T-helper 1 cell treated with Interleukin-12 subunit alpha and Interleukin-12 subunit beta and Interleukin-4 antibody, amounts not matched to agents 30 ng/mL and 1 ng/mL, for 36 hours (primary cell): ENCODE data around the gene MMS19. TPM values are rescaled to one million over a fixed set of nuclear protein-coding genes. Genes with fewer than 3 reads are reported as not detected.
"Not testable (repeated sequence)": the region's sequence is repeated elsewhere in the genome, so short reads cannot be mapped to it uniquely, and the experiment has no call there.

Source experiments
- intact Hi-C: fragments of 100-400 bp; cut with micrococcal nuclease; formaldehyde crosslinking; loops from one replicate; pipeline ENCODE4 v1.15.1; 2024
- total RNA-seq: library from RNA; stranded (reverse); gene quantifications from 2 replicates; pipeline ENCODE4 v1.2.3, GENCODE V29; 2022

The MMS19 gene
- 71.2 and 73.6 TPM in 2 replicates for total RNA-seq

- intact Hi-C loops = loop anchor here (1.0 to 5.0 kb wide), 15 partner anchors 35 to 1934 kb away; partner anchors contain the start of genes ARHGAP19, AVPI1, EXOSC1 and FRAT1
Measured at GRCh38 chr10:97498076-97498840, at the start of gene MMS19. Gene MMS19, minus strand, starts transcription at chr10:97498422. Its CDS starts 38 bp downstream, at chr10:97498384.

GRCh38 chr10:97547962-97548361 is 49.7 kb upstream of the MMS19 start:
- intact Hi-C loops = no loop called here

GRCh38 chr10:97547271-97547600 is 49.0 kb upstream of the MMS19 start:
- intact Hi-C loops = no loop called here

GRCh38 chr10:97546456-97547270 is 48.4 kb upstream of the MMS19 start:
- intact Hi-C loops = no loop called here

- intact Hi-C loops = no loop called here
Measured at GRCh38 chr10:97543025-97543546, 44.9 kb upstream of the MMS19 start.

GRCh38 chr10:97542169-97543024 is 44.2 kb upstream of the MMS19 start:
- intact Hi-C loops = no loop called here

GRCh38 chr10:97540669-97541500 is 42.7 kb upstream of the MMS19 start:
- intact Hi-C loops = no loop called here

- intact Hi-C loops = no loop called here
Measured at GRCh38 chr10:97539523-97540200, 41.4 kb upstream of the MMS19 start.

GRCh38 chr10:97538839-97539238 is 40.6 kb upstream of the MMS19 start:
- intact Hi-C loops = no loop called here

- intact Hi-C loops = no loop called here
Measured at GRCh38 chr10:97538411-97538810, 40.2 kb upstream of the MMS19 start.

GRCh38 chr10:97537186-97537869 is 39.1 kb upstream of the MMS19 start:
- intact Hi-C loops = no loop called here

GRCh38 chr10:97534746-97535367 is 36.6 kb upstream of the MMS19 start:
- intact Hi-C loops = loop anchor here (1.0 kb wide), 1 partner anchor 18 kb away; no protein-coding TSS in a partner anchor

- intact Hi-C loops = loop anchor here (1.0 kb wide), 1 partner anchor 19 kb away; no protein-coding TSS in a partner anchor
Measured at GRCh38 chr10:97533888-97534287, 35.7 kb upstream of the MMS19 start.

GRCh38 chr10:97532935-97533671 is 34.9 kb upstream of the MMS19 start:
- intact Hi-C loops = no loop called here

GRCh38 chr10:97531401-97531986 is 33.3 kb upstream of the MMS19 start:
- intact Hi-C loops = no loop called here

GRCh38 chr10:97529685-97530465 is 31.7 kb upstream of the MMS19 start:
- intact Hi-C loops = no loop called here

- intact Hi-C loops = not testable (repeated sequence)
Measured at GRCh38 chr10:97528876-97529275, 30.7 kb upstream of the MMS19 start.
